ENCODE measurements around the gene ATPAF2.

Gene ATPAF2

GRCh38 chr17:17994271-17995069, 44.5 kb downstream of the ATPAF2 start:
- TF ChIP-seq CTCF (IDR thresholded peaks at IDR 0.05; ENCODE audit: low read length, missing control alignments), result peak; percentile 39
- DNase-seq (ENCODE audit: low read depth), result peak; percentile 33
- H3K4me3 ChIP-seq (replicated peaks; ENCODE audit: low read depth, low read length), result no peak overlapping the region

- H3K4me3 ChIP-seq (replicated peaks; ENCODE audit: low read depth, low read length), result no peak overlapping the region
- no peak for DNase-seq (ENCODE audit: low read depth)
- no peak for TF ChIP-seq CTCF (IDR thresholded peaks at IDR 0.05; ENCODE audit: low read length, missing control alignments)
Observed at GRCh38 chr17:17993852-17994251, 45.1 kb downstream of the ATPAF2 start.

- H3K4me3 ChIP-seq (replicated peaks; ENCODE audit: low read depth, low read length), result no peak overlapping the region
- TF ChIP-seq CTCF (IDR thresholded peaks at IDR 0.05; ENCODE audit: low read length, missing control alignments), result no peak
- DNase-seq (ENCODE audit: low read depth), result no peak
Observed at GRCh38 chr17:17993366-17993765, 45.6 kb downstream of the ATPAF2 start.

- DNase-seq (ENCODE audit: low read depth), result no peak
- H3K4me3 ChIP-seq (replicated peaks; ENCODE audit: low read depth, low read length), result no peak overlapping the region
- TF ChIP-seq CTCF (IDR thresholded peaks at IDR 0.05; ENCODE audit: low read length, missing control alignments), result no peak
Observed at GRCh38 chr17:17990282-17990681, 48.7 kb downstream of the ATPAF2 start.

GRCh38 chr17:17989618-17990017, 49.4 kb downstream of the ATPAF2 start:
- H3K4me3 ChIP-seq (replicated peaks; ENCODE audit: low read depth, low read length), result no peak overlapping the region
- no peak for TF ChIP-seq CTCF (IDR thresholded peaks at IDR 0.05; ENCODE audit: low read length, missing control alignments)
- DNase-seq (ENCODE audit: low read depth), result no peak

- no peak for TF ChIP-seq CTCF (IDR thresholded peaks at IDR 0.05; ENCODE audit: low read length, missing control alignments)
- DNase-seq (ENCODE audit: low read depth), result no peak
- no peak overlapping the region for H3K4me3 ChIP-seq (replicated peaks; ENCODE audit: low read depth, low read length)
Observed at GRCh38 chr17:17989081-17989480, 49.9 kb downstream of the ATPAF2 start.

GRCh38 chr17:17988427-17988945, 50.5 kb downstream of the ATPAF2 start:
- no peak for TF ChIP-seq CTCF (IDR thresholded peaks at IDR 0.05; ENCODE audit: low read length, missing control alignments)
- H3K4me3 ChIP-seq (replicated peaks; ENCODE audit: low read depth, low read length), result no peak overlapping the region
- no peak for DNase-seq (ENCODE audit: low read depth)
